H9 (cell line): ENCODE measurements around the gene FARP1. TPM values are rescaled to one million over a fixed set of nuclear protein-coding genes. Genes with fewer than 3 reads are reported as not detected.

ENCODE experiments used
- DNase-seq: peaks from one replicate; pipeline ENCODE4 v3.0.0-alpha.2; 2017
- H2AFZ ChIP-seq: one replicate; pipeline ENCODE4 v1.6.1; 2013; ENCODE audit warnings: mild to moderate bottlenecking, low read length, control low read depth, moderate library complexity
- H2AK5ac ChIP-seq: 2 replicates; pipeline ENCODE4 v1.6.1; 2013; ENCODE audit warnings: low read length, control low read depth, mixed read lengths; ENCODE audit not compliant: insufficient read length
- H2BK120ac ChIP-seq: one replicate; pipeline ENCODE4 v1.6.1; 2013; ENCODE audit warnings: low read depth, mild to moderate bottlenecking, low read length, control low read depth, inconsistent platforms; ENCODE audit not compliant: poor library complexity, severe bottlenecking
- H2BK12ac ChIP-seq: 2 replicates; pipeline ENCODE4 v1.6.1; 2013; ENCODE audit warnings: low read length, control low read depth, mixed read lengths, low read depth; ENCODE audit not compliant: insufficient read length
- H2BK15ac ChIP-seq: 2 replicates; pipeline ENCODE4 v1.6.1; 2013; ENCODE audit warnings: low read depth, low read length, control low read depth
- H2BK20ac ChIP-seq: one replicate; pipeline ENCODE4 v1.6.1; 2013; ENCODE audit warnings: low read depth, mild to moderate bottlenecking, low read length, control low read depth, inconsistent platforms; ENCODE audit not compliant: poor library complexity, severe bottlenecking
- H2BK5ac ChIP-seq: 2 replicates; pipeline ENCODE4 v1.6.1; 2013; ENCODE audit warnings: low read length, control low read depth, mixed read lengths; ENCODE audit not compliant: insufficient read length
- H3K14ac ChIP-seq: 2 replicates; pipeline ENCODE4 v1.6.1; 2013; ENCODE audit warnings: low read length, control low read depth; ENCODE audit not compliant: insufficient read depth
- H3K18ac ChIP-seq: 2 replicates; pipeline ENCODE4 v1.6.1; 2013; ENCODE audit warnings: low read depth, mild to moderate bottlenecking, mixed read lengths, low read length, control low read depth; ENCODE audit not compliant: insufficient read length
- H3K23ac ChIP-seq: 2 replicates; pipeline ENCODE4 v1.6.1; 2013; ENCODE audit warnings: low read length, control low read depth, mixed read lengths, low read depth; ENCODE audit not compliant: insufficient read length
- H3K23me2 ChIP-seq: 2 replicates; pipeline ENCODE4 v1.6.1; 2013; ENCODE audit warnings: low read depth, mild to moderate bottlenecking, mixed read lengths, low read length, control low read depth; ENCODE audit not compliant: insufficient read length, poor library complexity, severe bottlenecking
- H3K27ac ChIP-seq: 2 replicates; pipeline ENCODE4 v1.5.1; 2013; ENCODE audit warnings: low read length, control low read depth, mixed read lengths, low read depth; ENCODE audit not compliant: insufficient read length
- H3K27me3 ChIP-seq: 2 replicates; pipeline ENCODE4 v1.6.1; 2013; ENCODE audit warnings: low read length, control low read depth, inconsistent platforms; ENCODE audit not compliant: insufficient read depth
- H3K4ac ChIP-seq: 2 replicates; pipeline ENCODE4 v1.6.1; 2013; ENCODE audit warnings: low read depth, mild to moderate bottlenecking, control low read depth, inconsistent platforms, low read length, moderate library complexity
- H3K4me1 ChIP-seq: 2 replicates; pipeline ENCODE4 v1.6.1; 2013; ENCODE audit warnings: low read length, control low read depth, inconsistent platforms; ENCODE audit not compliant: insufficient read depth
- H3K4me2 ChIP-seq: 2 replicates; pipeline ENCODE4 v1.6.1; 2013; ENCODE audit warnings: low read length, control low read depth, mixed read lengths; ENCODE audit not compliant: insufficient read length, insufficient read depth
- H3K56ac ChIP-seq: 2 replicates; pipeline ENCODE4 v1.6.1; 2013; ENCODE audit warnings: low read depth, mild to moderate bottlenecking, mixed read lengths, low read length, control low read depth; ENCODE audit not compliant: insufficient read length
- H3K79me1 ChIP-seq: 2 replicates; pipeline ENCODE4 v1.6.1; 2013; ENCODE audit warnings: low read depth, mild to moderate bottlenecking, moderate library complexity, low read length, control low read depth, inconsistent platforms; ENCODE audit not compliant: insufficient read depth, poor library complexity, severe bottlenecking
- H3K79me2 ChIP-seq: 2 replicates; pipeline ENCODE4 v1.6.1; 2013; ENCODE audit warnings: low read length, control low read depth, inconsistent platforms; ENCODE audit not compliant: insufficient read depth
- H3K9ac ChIP-seq: 2 replicates; pipeline ENCODE4 v1.6.1; 2013; ENCODE audit warnings: low read length, control low read depth, mixed read lengths; ENCODE audit not compliant: insufficient read length; ENCODE audit errors: extremely low read depth
- H3K9me3 ChIP-seq: one replicate; pipeline ENCODE4 v1.6.1; 2013; ENCODE audit warnings: low read depth, low read length, inconsistent platforms; ENCODE audit not compliant: control insufficient read depth
- H3T11ph ChIP-seq: one replicate; pipeline ENCODE4 v1.6.1; 2013; ENCODE audit warnings: mild to moderate bottlenecking, low read length, control low read depth, inconsistent platforms
- H4K20me1 ChIP-seq: one replicate; pipeline ENCODE4 v1.6.1; 2013; ENCODE audit not compliant: control insufficient read depth, insufficient read length, insufficient read depth
- H4K5ac ChIP-seq: 2 replicates; pipeline ENCODE4 v1.6.1; 2013; ENCODE audit warnings: low read depth, mild to moderate bottlenecking, mixed read lengths, low read length, control low read depth; ENCODE audit not compliant: insufficient read length
- H4K8ac ChIP-seq: replicated peaks from 2 replicates; pipeline ENCODE4 v1.6.1; 2013; ENCODE audit warnings: low read length, control low read depth, mixed read lengths, low read depth; ENCODE audit not compliant: insufficient read length
- H4K91ac ChIP-seq: 2 replicates; pipeline ENCODE4 v1.6.1; 2013; ENCODE audit warnings: low read depth, mild to moderate bottlenecking, moderate library complexity, mixed read lengths, low read length, control low read depth; ENCODE audit not compliant: insufficient read length
- H3K27ac Mint-ChIP-seq, 3 experiments: 2 replicates in 2 of 3; 3 replicates in 1 of 3; pipeline ENCODE4 v1.8.0; 2020 to 2021; ENCODE audit warnings: mixed read lengths in 3 of 3, mild to moderate bottlenecking in 1 of 3, moderate library complexity in 1 of 3
- H3K27me3 Mint-ChIP-seq: 2 replicates; pipeline ENCODE4 v1.8.0; 2021; ENCODE audit warnings: low read depth, mild to moderate bottlenecking, moderate library complexity, mixed read lengths
- H3K36me3 Mint-ChIP-seq, 3 experiments: 2 replicates in 2 of 3; 3 replicates in 1 of 3; pipeline ENCODE4 v1.8.0; 2020 to 2021; ENCODE audit warnings: low read depth in 3 of 3, mixed read lengths in 3 of 3; ENCODE audit not compliant: insufficient read depth in 1 of 3
- H3K4me1 Mint-ChIP-seq, 2 experiments: 2 replicates each; pipeline ENCODE4 v1.8.0; 2020; ENCODE audit warnings: mixed read lengths in 2 of 2
- H3K4me3 Mint-ChIP-seq, 2 experiments: 2 replicates in 1 of 2; 3 replicates in 1 of 2; pipeline ENCODE4 v1.8.0; 2020 to 2021; ENCODE audit warnings: mild to moderate bottlenecking in 2 of 2, mixed read lengths in 2 of 2, moderate library complexity in 1 of 2
- H3K9me3 Mint-ChIP-seq, 2 experiments: 2 replicates in 1 of 2; 3 replicates in 1 of 2; pipeline ENCODE4 v1.8.0; 2020; ENCODE audit warnings: mild to moderate bottlenecking in 2 of 2, mixed read lengths in 2 of 2, moderate library complexity in 1 of 2
- CTCF ChIP-seq: fragments of 200-600 bp; sonication (generic); conservative IDR thresholded peaks from 3 replicates; pipeline ENCODE4 v1.8.0; 2021; ENCODE audit warnings: antibody characterized with exemption, mild to moderate bottlenecking
- WGBS: extraction: QIAGEN DNeasy Blood & Tissue Kit; methylation state at CpG from one replicate; pipeline ENCODE4 v1.1.7; 2013; ENCODE audit warnings: missing lambda C conversion rate, low lambda C conversion rate, mixed read lengths; ENCODE audit not compliant: insufficient read length; ENCODE audit errors: extremely low coverage; 5-methylcytosine and 5-hydroxymethylcytosine counted together
- total RNA-seq: library from RNA; stranded (reverse); gene quantifications from 2 replicates; pipeline ENCODE4 v1.2.1, GENCODE V29; 2021

FARP1 gene
- total RNA-seq, 1 experiment from 2014 or later: 95.9 TPM

- H4K20me1 ChIP-seq: no peaks in the 10 kb centered on the region
- peaks cover 16% of the 10 kb centered on the region in 2 experiments for H3K4me1 Mint-ChIP-seq
Observed at GRCh38 chr13:98222081-98222554, 79.2 kb downstream of the FARP1 start.

More at GRCh38 chr13:98222081-98222554, 79.2 kb downstream of the FARP1 start:
- Mint-ChIP-seq H3K4me3 (no peak overlapping the region), H3K36me3 (peaks cover 15 to 25% (median 20%) of the 10 kb centered on the region in 3 experiments; a peak in 6 of 7 replicates), H3K27me3 (no peaks in the 10 kb centered on the region), H3K9me3 (no peaks in the 10 kb centered on the region), H3K27ac (peak overlapping the region in 1 of 3 experiments; percentile 4; a peak in 2 of 7 replicates)
- H3K27ac ChIP-seq: no peak overlapping the region
- H3K23ac ChIP-seq: no peak overlapping the region
- no peak overlapping the region for H2BK120ac ChIP-seq
- no peak overlapping the region for H3K4ac ChIP-seq
- no peak overlapping the region for H4K5ac ChIP-seq
- no peak overlapping the region for H3K4me2 ChIP-seq
- no peak overlapping the region for H3K56ac ChIP-seq
- no peaks in the 10 kb centered on the region; the same call in 1 of the 2 replicates for H3K79me2 ChIP-seq
- no peak overlapping the region for H2AFZ ChIP-seq
- H3K9ac ChIP-seq: no peak overlapping the region
- H2BK12ac ChIP-seq: no peak overlapping the region
- H2BK15ac ChIP-seq: no peak overlapping the region
- peaks cover 2% of the 10 kb centered on the region for H3K79me1 ChIP-seq
- no peak for DNase-seq
- H3K23me2 ChIP-seq: no peaks in the 10 kb centered on the region
- H3K14ac ChIP-seq: no peak overlapping the region
- H3K9me3 ChIP-seq: no peaks in the 10 kb centered on the region
- WGBS: no CpG with 5 or more reads among the region's 5 CpGs
- H3T11ph ChIP-seq: no peak overlapping the region
- H2BK5ac ChIP-seq: no peak overlapping the region
- no peaks in the 10 kb centered on the region for H3K4me1 ChIP-seq
- no peak overlapping the region for H4K8ac ChIP-seq
- H3K27me3 ChIP-seq: no peaks in the 10 kb centered on the region
- no peak overlapping the region for H2BK20ac ChIP-seq
- no peak overlapping the region for H2AK5ac ChIP-seq
- TF ChIP-seq CTCF: no peak
- H4K91ac ChIP-seq: no peak overlapping the region
- no peak overlapping the region for H3K18ac ChIP-seq
